GM23338 (cell line): Measurements from ENCODE around the gene ABCA4. TPM values are rescaled to one million over a fixed set of nuclear protein-coding genes. Genes with fewer than 3 reads are reported as not detected.

Source experiments
- ATAC-seq: fragments of 200-7000 bp; cut with Tn5 transposase; 3 replicates; pipeline ENCODE4 v1.9.1; 2020
- DNase-seq: peaks from one replicate; pipeline ENCODE4 v3.0.0-alpha.2; 2015; ENCODE audit warnings: low spot score
- H2AFZ ChIP-seq: fragments of 200-600 bp; sonication (generic); 2 replicates; pipeline ENCODE4 v1.8.0; 2016; ENCODE audit warnings: antibody characterized with exemption, mild to moderate bottlenecking, moderate library complexity
- H3F3A ChIP-seq: fragments of 200-600 bp; sonication (generic); replicated peaks from 2 replicates; pipeline ENCODE4 v1.8.0; 2017; ENCODE audit warnings: antibody characterized with exemption, mixed run types, low read depth
- H3K27ac ChIP-seq: fragments of 200-600 bp; sonication (generic); 2 replicates; pipeline ENCODE4 v1.6.1; 2016; ENCODE audit warnings: low read depth
- H3K27me3 ChIP-seq: fragments of 200-600 bp; sonication (generic); 2 replicates; pipeline ENCODE4 v1.8.0; 2016; ENCODE audit warnings: mild to moderate bottlenecking, mixed run types, moderate library complexity; ENCODE audit not compliant: insufficient read depth
- H3K36me3 ChIP-seq: fragments of 200-600 bp; sonication (generic); 2 replicates; pipeline ENCODE4 v1.8.0; 2016; ENCODE audit warnings: mild to moderate bottlenecking; ENCODE audit not compliant: insufficient read depth
- H3K4me1 ChIP-seq: fragments of 200-600 bp; sonication (generic); 2 replicates; pipeline ENCODE4 v1.8.0; 2016; ENCODE audit warnings: mild to moderate bottlenecking, moderate library complexity; ENCODE audit not compliant: insufficient read depth
- H3K4me2 ChIP-seq: fragments of 200-600 bp; sonication (generic); 2 replicates; pipeline ENCODE4 v1.7.1; 2017; ENCODE audit warnings: mixed run types
- H3K4me3 ChIP-seq: fragments of 200-600 bp; sonication (generic); 2 replicates; pipeline ENCODE4 v1.6.1; 2016; ENCODE audit warnings: mixed run types
- H3K79me2 ChIP-seq: fragments of 200-600 bp; sonication (generic); replicated peaks from 2 replicates; pipeline ENCODE4 v1.8.0; 2017; ENCODE audit warnings: mild to moderate bottlenecking; ENCODE audit not compliant: insufficient read depth
- H3K9me2 ChIP-seq: fragments of 200-600 bp; sonication (generic); 2 replicates; pipeline ENCODE4 v1.8.0; 2017; ENCODE audit not compliant: insufficient read depth
- H4K20me1 ChIP-seq: fragments of 200-600 bp; sonication (generic); replicated peaks from 2 replicates; pipeline ENCODE4 v1.8.0; 2017; ENCODE audit warnings: mild to moderate bottlenecking; ENCODE audit not compliant: insufficient read depth
- H3K27ac Mint-ChIP-seq: 2 replicates; pipeline ENCODE4 v1.8.0; 2020; ENCODE audit warnings: inconsistent platforms, mild to moderate bottlenecking, moderate library complexity, mixed read lengths
- H3K27me3 Mint-ChIP-seq: 3 replicates; pipeline ENCODE4 v1.8.0; 2022; ENCODE audit warnings: low read depth, mild to moderate bottlenecking, moderate library complexity, mixed read lengths, inconsistent platforms; ENCODE audit not compliant: insufficient read depth, poor library complexity
- H3K36me3 Mint-ChIP-seq: 3 replicates; pipeline ENCODE4 v1.8.0; 2021; ENCODE audit warnings: low read depth, mild to moderate bottlenecking, inconsistent platforms, moderate library complexity, mixed read lengths
- H3K4me1 Mint-ChIP-seq: 3 replicates; pipeline ENCODE4 v1.8.0; 2020; ENCODE audit warnings: mild to moderate bottlenecking, inconsistent platforms, mixed read lengths
- H3K4me3 Mint-ChIP-seq: 3 replicates; pipeline ENCODE4 v1.8.0; 2021; ENCODE audit warnings: moderate library complexity, mild to moderate bottlenecking, inconsistent platforms, mixed read lengths
- H3K9me3 Mint-ChIP-seq: 3 replicates; pipeline ENCODE4 v1.8.0; 2020; ENCODE audit warnings: moderate library complexity, mild to moderate bottlenecking, inconsistent platforms, mixed read lengths
- CREB1 ChIP-seq: fragments of 250-450 bp; sonication (Bioruptor Pico); IDR thresholded peaks from 2 replicates; pipeline ENCODE4 v1.5.0; 2020; ENCODE audit warnings: low read depth, mild to moderate bottlenecking, moderate library complexity
- POLR2AphosphoS5 ChIP-seq: IDR thresholded peaks from 2 replicates; pipeline ENCODE4 v1.6.1; 2016; ENCODE audit warnings: antibody characterized with exemption, low read depth
- REST ChIP-seq: IDR thresholded peaks from one replicate; pipeline ENCODE4 v1.6.1; 2018; ENCODE audit warnings: antibody characterized with exemption; ENCODE audit not compliant: unreplicated experiment
- ZNF331 ChIP-seq: fragments of 250-450 bp; sonication (Bioruptor Pico); IDR thresholded peaks from 2 replicates; pipeline ENCODE4 v1.5.0; 2020; ENCODE audit warnings: low read depth, mild to moderate bottlenecking, moderate library complexity
- polyA plus RNA-seq: library from polyadenylated mRNA; unstranded; fragments of >200 nt; fragmentation: Nextera tagmentation; extraction: Ambion mirVana; gene quantifications from 2 replicates; pipeline ENCODE4 v1.2.1, GENCODE V29; 2016
- total RNA-seq: library from RNA; depleted of rRNA; stranded (reverse); fragments of >200 nt; shearing (Covaris generic); gene quantifications from 2 replicates; pipeline ENCODE4 v1.2.3, GENCODE V29; 2014
- TF ChIP-seq, protein P1 (sequence below): IDR thresholded peaks from 2 replicates; pipeline ENCODE4 v1.6.1; 2016; ENCODE audit warnings: antibody characterized with exemption
- TF ChIP-seq, protein P2 (sequence below), 2 experiments: fragments of 200-600 bp in 1 of 2; sonication (generic) in 1 of 2; conservative IDR thresholded peaks; 2 replicates each; pipeline versions ENCODE4 v1.5.1 to v1.6.1; 2016 to 2017; ENCODE audit warnings: antibody characterized with exemption in 2 of 2, low read depth in 2 of 2, mild to moderate bottlenecking in 2 of 2, moderate library complexity in 1 of 2

Gene ABCA4
- total and polyA plus RNA-seq, 2 experiments from 2014 or later = not detected

GRCh38 chr1:94063379-94063778, 57.6 kb downstream of the ABCA4 start:
- DNase-seq (peak; percentile 62), ATAC-seq (peak; percentile 33; the same call in 2 of the 3 replicates)

More at GRCh38 chr1:94063379-94063778, 57.6 kb downstream of the ABCA4 start:
- Histone ChIP-seq H3K36me3 (no peaks in the 10 kb centered on the region), H3K4me2 (no peak overlapping the region), H3K27me3 (peaks cover 10% of the 10 kb centered on the region), H3K9me2 (no peaks in the 10 kb centered on the region), H3K79me2 (no peaks in the 10 kb centered on the region), H3K4me1 (peaks cover 6% of the 10 kb centered on the region; the same call in 1 of the 2 replicates), H3F3A (no peaks in the 10 kb centered on the region), H4K20me1 (no peaks in the 10 kb centered on the region), H3K27ac (no peak overlapping the region), H3K4me3 (no peak overlapping the region), H2AFZ (0 out of 2 replicates have a peak overlapping the region, but pooled peaks have one; percentile 7)
- TF ChIP-seq REST (no peak), CREB1 (CRISPR knock-in tag) (no peak), POLR2AphosphoS5 (no peak), ZNF331 (CRISPR knock-in tag) (no peak)
- TF ChIP-seq, protein P1, sequence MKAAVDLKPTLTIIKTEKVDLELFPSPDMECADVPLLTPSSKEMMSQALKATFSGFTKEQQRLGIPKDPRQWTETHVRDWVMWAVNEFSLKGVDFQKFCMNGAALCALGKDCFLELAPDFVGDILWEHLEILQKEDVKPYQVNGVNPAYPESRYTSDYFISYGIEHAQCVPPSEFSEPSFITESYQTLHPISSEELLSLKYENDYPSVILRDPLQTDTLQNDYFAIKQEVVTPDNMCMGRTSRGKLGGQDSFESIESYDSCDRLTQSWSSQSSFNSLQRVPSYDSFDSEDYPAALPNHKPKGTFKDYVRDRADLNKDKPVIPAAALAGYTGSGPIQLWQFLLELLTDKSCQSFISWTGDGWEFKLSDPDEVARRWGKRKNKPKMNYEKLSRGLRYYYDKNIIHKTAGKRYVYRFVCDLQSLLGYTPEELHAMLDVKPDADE = no peak
- TF ChIP-seq, protein P2, sequence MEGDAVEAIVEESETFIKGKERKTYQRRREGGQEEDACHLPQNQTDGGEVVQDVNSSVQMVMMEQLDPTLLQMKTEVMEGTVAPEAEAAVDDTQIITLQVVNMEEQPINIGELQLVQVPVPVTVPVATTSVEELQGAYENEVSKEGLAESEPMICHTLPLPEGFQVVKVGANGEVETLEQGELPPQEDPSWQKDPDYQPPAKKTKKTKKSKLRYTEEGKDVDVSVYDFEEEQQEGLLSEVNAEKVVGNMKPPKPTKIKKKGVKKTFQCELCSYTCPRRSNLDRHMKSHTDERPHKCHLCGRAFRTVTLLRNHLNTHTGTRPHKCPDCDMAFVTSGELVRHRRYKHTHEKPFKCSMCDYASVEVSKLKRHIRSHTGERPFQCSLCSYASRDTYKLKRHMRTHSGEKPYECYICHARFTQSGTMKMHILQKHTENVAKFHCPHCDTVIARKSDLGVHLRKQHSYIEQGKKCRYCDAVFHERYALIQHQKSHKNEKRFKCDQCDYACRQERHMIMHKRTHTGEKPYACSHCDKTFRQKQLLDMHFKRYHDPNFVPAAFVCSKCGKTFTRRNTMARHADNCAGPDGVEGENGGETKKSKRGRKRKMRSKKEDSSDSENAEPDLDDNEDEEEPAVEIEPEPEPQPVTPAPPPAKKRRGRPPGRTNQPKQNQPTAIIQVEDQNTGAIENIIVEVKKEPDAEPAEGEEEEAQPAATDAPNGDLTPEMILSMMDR (conservative IDR thresholded peaks at IDR 0.05; ENCODE audit: low read depth in 2 of 2) = peak; percentile 49 to 67
- H3K36me3 Mint-ChIP-seq = no peaks in the 10 kb centered on the region
- peaks cover 44% of the 10 kb centered on the region for H3K27me3 Mint-ChIP-seq
- H3K4me1 Mint-ChIP-seq = peaks cover 4% of the 10 kb centered on the region
- H3K4me3 Mint-ChIP-seq = no peak overlapping the region
- no peaks in the 10 kb centered on the region for H3K9me3 Mint-ChIP-seq
- no peak overlapping the region for H3K27ac Mint-ChIP-seq
